ENCODE measurements around the gene CACNA1I.

CACNA1I gene

GRCh38 chr22:39629851-39630250 lies 59.3 kb downstream of the CACNA1I start:
- no peak for DNase-seq (ENCODE audit: low read depth)
- TF ChIP-seq CTCF (conservative IDR thresholded peaks at IDR 0.05; ENCODE audit: control insufficient read depth, insufficient read depth, low read depth, low read length) = no peak
- no peak overlapping the region for H3K4me3 ChIP-seq (ENCODE audit: control insufficient read depth, low read depth, low read length)

- H3K4me3 ChIP-seq (ENCODE audit: control insufficient read depth, low read depth, low read length) = no peak overlapping the region
- no peak for TF ChIP-seq CTCF (conservative IDR thresholded peaks at IDR 0.05; ENCODE audit: control insufficient read depth, insufficient read depth, low read depth, low read length)
- DNase-seq (ENCODE audit: low read depth) = no peak
Measured at GRCh38 chr22:39630721-39631120, 60.2 kb downstream of the CACNA1I start.

DNA sequence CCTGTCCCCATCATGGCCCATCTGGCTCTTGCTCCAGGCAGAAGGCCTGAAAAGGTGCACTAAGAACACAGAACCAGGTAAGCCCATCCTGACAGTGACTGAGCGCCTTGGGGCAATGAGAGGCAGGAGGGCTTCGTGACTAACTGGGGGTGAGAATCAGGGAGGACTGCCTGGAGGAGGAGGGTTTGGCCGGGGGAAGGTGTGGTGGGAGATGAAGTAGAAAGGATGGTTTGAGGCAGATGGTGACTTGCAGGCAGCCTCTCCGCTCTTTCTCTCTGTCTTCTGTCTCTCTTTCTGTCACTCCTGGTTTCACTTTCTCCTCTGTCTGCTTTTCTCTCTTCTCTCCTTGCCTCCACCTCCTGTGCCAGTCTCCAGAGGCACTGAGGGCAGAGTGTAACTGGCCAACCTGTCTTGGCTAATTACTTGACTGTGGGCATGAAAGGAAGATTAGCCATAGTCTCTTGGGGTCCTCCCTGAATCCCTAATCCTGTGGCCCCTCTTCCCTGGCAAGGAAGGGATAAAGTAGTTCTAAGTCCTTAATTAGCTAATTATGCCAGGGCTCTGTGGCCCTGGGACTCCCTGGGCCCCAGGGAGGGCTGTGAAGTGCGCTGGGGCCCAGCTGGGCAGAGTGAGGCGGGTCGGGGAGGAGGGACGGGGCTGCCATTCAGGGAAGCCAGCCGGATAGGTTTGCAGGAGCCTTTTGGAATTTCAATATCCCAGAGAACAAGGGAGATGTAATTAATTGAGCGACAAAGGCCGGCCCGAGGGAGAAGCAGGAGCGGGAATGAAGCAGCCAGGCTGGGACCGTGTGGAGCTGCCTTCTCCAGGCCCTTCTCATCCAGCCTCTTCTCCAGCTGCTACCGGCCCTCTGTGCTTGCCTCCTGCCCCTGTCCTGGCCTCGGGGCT lies 61.1 kb downstream of the CACNA1I start:
- TF ChIP-seq CTCF (conservative IDR thresholded peaks at IDR 0.05; ENCODE audit: control insufficient read depth, insufficient read depth, low read depth, low read length) = no peak
- no peak for DNase-seq (ENCODE audit: low read depth)
- no peak overlapping the region for H3K4me3 ChIP-seq (ENCODE audit: control insufficient read depth, low read depth, low read length)

- DNase-seq (ENCODE audit: low read depth) = peak; percentile 90
- no peak overlapping the region for H3K4me3 ChIP-seq (ENCODE audit: control insufficient read depth, low read depth, low read length)
- no peak for TF ChIP-seq CTCF (conservative IDR thresholded peaks at IDR 0.05; ENCODE audit: control insufficient read depth, insufficient read depth, low read depth, low read length)
Measured at GRCh38 chr22:39634530-39635405, 64.2 kb downstream of the CACNA1I start.

GRCh38 chr22:39635719-39636118 lies 65.2 kb downstream of the CACNA1I start:
- no peak for DNase-seq (ENCODE audit: low read depth)
- no peak for TF ChIP-seq CTCF (conservative IDR thresholded peaks at IDR 0.05; ENCODE audit: control insufficient read depth, insufficient read depth, low read depth, low read length)
- no peak overlapping the region for H3K4me3 ChIP-seq (ENCODE audit: control insufficient read depth, low read depth, low read length)

- H3K4me3 ChIP-seq (ENCODE audit: control insufficient read depth, low read depth, low read length) = no peak overlapping the region
- peak; percentile 30 for DNase-seq (ENCODE audit: low read depth)
- no peak for TF ChIP-seq CTCF (conservative IDR thresholded peaks at IDR 0.05; ENCODE audit: control insufficient read depth, insufficient read depth, low read depth, low read length)
Measured at GRCh38 chr22:39638958-39639357, 68.4 kb downstream of the CACNA1I start.
